ENCODE data around the gene FOXL3.

DNA sequence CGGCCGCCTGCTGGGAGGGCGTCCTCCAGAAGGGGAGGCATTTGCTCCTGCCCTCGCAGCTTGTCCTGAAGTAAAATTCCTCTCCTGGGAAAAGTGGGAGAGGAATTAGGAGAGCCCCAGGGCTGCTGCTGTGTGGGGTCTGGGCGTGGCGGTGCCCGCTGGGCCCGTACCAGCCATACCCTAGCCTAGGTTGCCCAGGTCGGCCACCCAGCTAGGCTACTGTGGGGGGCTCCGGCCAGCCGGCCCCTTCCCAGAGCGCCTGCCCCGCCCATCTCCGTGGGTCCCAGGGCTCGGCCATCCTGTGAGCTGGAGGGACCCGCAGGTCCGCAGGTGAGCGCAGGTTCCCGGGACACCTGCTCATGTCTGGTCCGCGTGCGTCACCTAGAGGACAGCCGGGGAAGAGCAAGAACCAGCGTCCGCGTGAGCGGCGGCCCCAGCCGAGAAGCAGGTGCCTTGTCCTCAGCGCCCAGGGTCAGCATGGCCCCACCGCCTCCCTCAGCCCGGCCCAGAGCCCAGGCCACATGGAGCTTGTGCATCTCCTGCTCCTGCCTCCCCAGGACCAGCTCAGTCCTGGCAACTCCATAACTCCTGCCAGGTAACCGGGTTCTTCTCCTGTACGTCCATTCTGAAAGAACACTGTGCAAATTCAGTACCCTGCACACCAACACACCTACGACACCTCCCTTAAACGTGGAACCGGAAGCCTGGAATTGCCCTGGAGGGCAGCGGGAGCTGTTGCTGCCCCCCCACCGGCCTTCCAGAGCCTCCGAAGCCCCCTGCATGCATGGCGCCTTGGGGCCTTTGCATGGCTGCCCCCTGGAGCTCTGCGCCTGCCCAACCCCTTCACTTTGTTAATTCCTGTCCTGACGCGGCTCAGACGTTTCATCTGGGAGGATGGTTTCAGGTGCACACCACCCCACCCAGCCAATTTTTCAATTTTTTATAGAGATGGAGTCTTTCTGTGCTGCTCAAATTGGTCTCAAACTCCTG lies 22.8 kb upstream of the FOXL3 start:
- TF ChIP-seq SIN3A (IDR thresholded peaks at IDR 0.05; ENCODE audit: borderline replicate concordance, insufficient read depth, low read length): no peak
- TF ChIP-seq TAF1 (IDR thresholded peaks at IDR 0.05; ENCODE audit: borderline replicate concordance, insufficient read depth, low read length): no peak
